GM21515 (cell line): ENCODE measurements around the gene CUL5.
"Not testable (repeated sequence)": the region's sequence is repeated elsewhere in the genome, so short reads cannot be mapped to it uniquely, and the experiment has no call there.

ENCODE experiments used
- ATAC-seq: cut with Tn5 transposase; IDR thresholded peaks from one replicate; pipeline ENCODE4 v1.9.1; 2021; ENCODE audit not compliant: unreplicated experiment

CUL5 gene

GRCh38 chr11:108111126-108111525, 102.4 kb downstream of the CUL5 start:
- no peak for ATAC-seq

DNA sequence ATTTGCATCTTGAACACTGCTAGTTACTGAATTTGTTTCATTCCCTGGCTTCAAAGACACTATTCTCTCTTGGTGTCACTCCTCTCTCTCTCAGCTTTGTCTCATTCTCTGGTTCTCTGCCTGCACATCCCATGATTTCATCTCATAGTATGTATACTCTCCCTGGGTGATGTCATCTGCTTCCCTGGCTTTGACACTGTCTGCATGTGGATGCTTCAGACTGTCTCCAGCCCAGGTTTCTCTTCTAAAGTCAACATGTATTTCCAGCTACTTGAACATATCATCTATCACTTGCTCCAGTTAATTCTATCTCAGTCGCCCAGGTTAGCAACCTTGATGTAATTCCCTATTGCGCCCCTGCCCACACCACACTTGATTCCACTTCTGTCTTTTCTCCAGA, 103.4 kb downstream of the CUL5 start:
- ATAC-seq, result no peak

DNA sequence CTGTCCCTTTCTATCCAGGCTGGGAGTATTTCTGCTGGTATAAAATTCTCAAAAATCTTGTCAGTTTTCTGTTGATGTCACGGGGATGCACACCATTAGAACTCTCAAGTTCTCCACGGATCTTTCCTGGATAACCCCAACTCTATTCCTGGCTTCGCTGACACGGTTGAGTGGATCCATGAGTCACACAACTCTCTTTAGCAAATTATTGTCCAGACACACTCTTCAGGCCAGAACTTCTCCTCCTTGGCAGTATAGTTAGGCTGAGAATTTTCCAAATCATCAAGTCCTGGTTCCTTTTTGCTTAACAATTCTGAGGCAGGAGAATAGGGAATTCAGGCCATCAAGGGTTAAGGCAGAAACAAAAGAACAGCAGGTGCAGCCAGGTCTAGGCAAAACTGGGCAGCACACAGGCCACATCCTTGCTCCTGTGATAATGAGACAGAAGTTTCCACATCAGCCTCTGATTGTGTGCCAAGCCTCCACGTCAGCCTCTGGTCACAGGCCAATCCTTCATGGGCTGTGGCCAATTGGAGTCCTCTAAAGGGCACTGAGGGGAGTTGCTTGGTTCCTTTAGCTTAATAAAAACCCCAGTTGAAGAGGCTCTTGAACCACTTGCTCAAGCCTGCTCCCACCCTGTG, 106.9 kb downstream of the CUL5 start:
- no peak for ATAC-seq

GRCh38 chr11:108117746-108118371, 109.2 kb downstream of the CUL5 start:
- ATAC-seq, result no peak

DNA sequence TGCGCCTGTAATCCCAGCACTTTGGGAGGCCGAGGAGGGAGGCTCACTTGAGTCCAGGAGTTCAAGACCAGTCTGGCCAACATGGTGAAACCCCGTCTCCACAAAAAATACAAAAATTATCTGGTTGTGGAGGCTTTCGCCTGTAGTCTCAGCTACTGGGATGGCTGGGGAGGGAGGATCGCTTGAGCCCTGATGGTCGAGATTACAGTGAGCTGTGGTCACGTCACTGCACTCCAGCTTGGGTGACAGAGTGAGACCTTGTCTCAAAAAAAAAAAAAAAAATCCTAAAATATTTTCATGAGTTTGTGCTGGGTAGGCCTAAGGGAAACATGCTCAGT, 112.2 kb downstream of the CUL5 start:
- peak; percentile 8 for ATAC-seq

DNA sequence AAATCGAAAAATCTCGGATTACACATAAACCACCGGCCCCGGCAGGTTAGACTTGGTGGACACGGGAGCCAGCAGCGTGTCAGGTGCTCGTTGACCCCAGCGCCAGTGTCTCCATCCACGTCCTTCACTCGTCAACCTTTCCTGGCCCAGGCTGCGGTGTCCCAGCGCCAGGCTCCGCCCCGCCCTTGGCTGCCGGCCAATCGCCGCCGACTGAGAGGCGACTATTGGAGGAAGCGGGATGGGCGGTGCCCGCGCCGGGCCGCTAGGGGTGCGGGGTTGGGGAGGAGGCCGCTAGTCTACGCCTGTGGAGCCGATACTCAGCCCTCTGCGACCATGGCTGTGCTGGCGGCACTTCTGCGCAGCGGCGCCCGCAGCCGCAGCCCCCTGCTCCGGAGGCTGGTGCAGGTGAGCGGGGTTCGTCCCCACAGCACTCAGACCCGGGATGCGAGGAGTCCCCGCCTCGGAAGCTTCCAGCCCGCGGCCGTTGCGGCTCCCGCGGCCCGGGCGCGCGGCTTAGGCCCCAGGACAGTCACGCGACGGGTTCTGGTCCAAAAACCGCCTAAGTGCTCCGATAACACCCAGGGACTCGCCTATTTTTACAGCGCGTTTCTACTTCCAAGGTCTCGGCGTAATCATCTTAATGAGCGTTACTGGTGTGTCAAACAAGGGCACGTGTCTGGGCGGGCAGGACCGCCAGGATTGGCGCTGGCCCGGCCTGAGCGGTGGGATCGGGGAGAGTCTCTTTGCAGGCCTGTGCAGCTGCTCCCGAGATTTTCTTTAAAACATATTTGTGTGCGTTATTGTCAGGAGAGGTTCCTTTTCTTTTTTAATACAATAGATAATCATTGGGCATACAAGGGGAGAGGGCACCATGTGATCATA, 112.8 kb downstream of the CUL5 start, which contains the start of gene ACAT1:
ACAT1 (plus strand) TSS at position 294 of the 882 bp plus-strand sequence; CDS start at position 334, 40 bp downstream.
- ATAC-seq, result peak; percentile 99

- ATAC-seq, result no peak
These were observed 113.5 kb downstream of the CUL5 start for GRCh38 chr11:108122166-108122628.

DNA sequence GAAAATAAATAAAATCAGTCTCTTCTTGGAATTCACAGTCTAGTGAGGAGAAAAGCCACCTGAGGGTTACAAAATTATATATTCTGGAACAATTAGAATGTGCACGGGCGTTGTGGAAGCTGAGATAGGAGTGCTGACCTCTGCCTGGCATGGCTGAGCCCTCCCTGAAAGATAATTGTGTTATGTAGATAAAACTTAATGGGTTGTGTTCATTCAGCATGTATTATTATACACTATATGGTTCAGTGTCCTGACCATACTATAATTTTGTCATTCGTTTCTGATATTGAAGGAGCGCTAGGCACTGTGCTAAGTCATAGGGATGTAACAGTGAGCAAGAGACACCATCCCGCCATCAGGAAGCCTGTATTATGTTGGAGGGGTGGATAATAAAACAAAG, 116.4 kb downstream of the CUL5 start:
- no peak for ATAC-seq

DNA sequence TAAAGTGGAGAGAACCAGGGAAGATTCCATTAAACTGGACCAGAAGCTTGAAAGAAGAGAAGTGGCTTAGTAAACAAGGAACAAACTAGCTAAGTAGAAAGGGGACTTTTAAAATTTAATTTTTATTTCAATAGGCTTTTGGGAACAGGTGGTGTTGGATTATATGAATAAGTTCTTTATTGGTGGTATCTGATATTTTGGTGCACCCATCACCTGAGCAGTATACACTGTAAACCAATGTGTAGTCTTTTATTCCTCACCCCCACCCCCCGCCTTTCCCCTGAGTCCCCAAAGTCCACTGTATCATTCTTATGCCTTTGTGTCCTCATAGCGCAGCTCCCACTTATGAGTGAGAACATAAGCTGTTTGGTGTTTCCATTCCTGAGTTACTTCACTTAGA, 120.1 kb downstream of the CUL5 start:
- no peak for ATAC-seq

DNA sequence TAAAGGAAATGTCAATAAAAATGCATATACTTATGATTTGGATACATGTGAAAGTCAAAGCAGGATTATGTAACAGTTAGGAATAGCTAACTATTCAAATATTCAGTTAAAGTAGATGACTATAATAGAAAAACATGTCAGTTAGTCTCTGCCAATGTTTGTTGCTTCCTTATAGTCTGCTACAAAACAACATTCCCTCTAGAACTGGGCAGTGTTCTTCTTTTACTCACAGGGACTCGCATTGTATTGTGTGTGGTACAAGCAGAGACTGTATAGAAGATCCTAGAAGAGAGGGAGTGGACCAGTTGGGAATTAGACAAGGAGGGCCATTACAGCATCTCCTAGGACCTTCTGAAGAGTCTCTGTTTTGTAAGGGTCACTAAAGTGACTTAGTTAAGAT, 123.3 kb downstream of the CUL5 start:
- no peak for ATAC-seq

GRCh38 chr11:108132993-108133538, 124.4 kb downstream of the CUL5 start:
- not testable (repeated sequence) for ATAC-seq

DNA sequence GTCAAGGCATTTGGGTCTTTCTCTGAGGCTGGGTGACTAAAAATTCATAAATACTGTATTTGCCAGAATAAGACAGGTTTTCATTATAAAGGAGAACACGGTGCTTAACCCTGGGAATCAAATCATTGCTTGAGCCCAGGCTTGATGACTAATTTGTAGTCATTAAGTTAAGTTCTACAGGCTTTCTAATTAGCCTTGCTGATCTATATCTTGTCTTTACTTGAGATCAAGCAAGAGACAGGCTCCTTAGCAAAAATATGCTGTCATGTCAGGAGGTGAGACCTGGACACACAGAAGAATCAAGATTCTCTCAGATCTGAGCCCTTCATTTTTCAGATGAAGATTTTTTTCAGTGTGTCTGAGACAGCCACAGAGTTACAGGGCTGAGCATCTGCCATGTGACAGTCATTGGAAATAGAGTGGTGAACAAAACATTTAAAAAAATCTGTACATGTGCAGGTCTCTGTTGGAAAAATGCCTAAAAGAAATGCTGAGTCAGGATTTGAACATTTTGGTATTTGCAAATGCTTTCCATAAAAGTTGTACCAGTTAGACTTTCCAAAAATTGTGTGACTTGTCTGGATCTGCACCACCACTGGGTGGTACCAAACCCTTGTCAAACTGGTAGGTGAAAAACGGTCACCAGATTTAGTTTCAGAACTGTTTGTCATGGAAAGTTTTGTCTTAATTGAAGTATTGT, 127.3 kb downstream of the CUL5 start:
- ATAC-seq, result peak; percentile 60

DNA sequence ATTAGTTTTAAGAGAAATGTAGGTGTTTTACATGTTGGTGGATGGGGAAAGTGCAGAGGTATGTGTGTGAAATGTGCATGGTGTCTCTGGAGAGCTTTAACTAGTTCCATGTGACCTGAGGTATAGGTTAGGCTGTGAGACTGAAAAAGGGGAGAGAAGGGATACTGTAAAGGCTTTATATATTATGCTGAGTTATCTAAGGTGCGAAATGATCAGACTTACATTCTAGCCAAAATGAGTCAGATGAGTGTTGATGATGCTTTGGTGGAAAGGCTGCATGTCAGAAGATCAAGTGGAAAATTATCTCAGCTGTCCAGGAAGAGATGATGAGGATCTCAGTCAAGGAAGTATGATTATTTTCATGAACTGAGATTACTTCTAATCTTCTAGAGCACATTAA, 128.5 kb downstream of the CUL5 start:
- ATAC-seq, result no peak

DNA sequence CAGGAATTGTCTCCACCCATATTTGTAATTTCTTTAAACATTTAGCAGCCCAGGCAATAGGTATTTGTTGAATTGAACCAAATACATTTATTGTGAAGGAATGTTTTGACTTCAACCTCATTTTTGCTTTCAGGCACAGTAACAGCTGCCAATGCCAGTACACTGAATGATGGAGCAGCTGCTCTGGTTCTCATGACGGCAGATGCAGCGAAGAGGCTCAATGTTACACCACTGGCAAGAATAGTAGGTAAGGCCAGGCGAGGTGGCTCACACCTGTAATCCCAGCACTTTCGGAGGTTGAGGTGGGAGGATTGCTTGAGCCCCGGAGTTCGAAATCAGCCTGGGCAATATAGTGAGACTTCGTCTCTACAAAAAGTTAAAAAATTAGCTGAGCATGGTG, 133.6 kb downstream of the CUL5 start:
- no peak for ATAC-seq

GRCh38 chr11:108144615-108145014, 135.9 kb downstream of the CUL5 start:
- no peak for ATAC-seq

DNA sequence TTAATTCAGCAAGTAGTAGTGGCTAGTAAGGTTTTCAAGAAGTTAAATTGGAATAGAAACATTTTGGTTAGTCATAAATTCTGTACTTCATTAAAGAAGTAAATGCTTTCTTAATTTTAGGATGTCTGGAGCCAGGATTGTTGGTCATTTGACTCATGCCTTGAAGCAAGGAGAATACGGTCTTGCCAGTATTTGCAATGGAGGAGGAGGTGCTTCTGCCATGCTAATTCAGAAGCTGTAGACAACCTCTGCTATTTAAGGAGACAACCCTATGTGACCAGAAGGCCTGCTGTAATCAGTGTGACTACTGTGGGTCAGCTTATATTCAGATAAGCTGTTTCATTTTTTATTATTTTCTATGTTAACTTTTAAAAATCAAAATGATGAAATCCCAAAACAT, 138.5 kb downstream of the CUL5 start:
- ATAC-seq, result no peak

GRCh38 chr11:108148556-108148955, 139.9 kb downstream of the CUL5 start:
- ATAC-seq, result no peak

DNA sequence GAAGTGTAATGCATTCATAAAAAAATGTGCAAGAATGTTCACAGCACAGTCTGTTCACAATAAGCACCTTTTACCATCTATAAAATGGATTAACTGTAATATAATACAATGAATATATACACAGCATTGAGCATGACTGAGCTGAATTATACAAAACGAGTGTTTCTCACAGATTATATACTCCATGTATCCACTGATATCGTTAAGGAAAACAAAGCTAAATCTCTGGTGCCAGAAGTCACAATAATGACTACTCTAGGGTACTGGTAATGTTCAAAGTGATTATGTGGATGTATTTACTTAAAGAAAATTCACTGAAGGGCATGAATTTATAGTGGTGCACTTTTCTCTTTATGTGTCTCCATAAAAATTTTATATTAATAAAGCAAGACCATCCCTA, 145.9 kb downstream of the CUL5 start:
- ATAC-seq, result no peak
